Memory B cell (primary cell): ENCODE data around the gene PC.
"Not testable (repeated sequence)": the region's sequence is repeated elsewhere in the genome, so short reads cannot be mapped to it uniquely, and the experiment has no call there.

Source experiments
- ATAC-seq: fragments of 150-1000 bp; cut with Tn5 transposase; 2 replicates; pipeline ENCODE4 v1.10.0; 2021; ENCODE audit warnings: low read depth, mild to moderate bottlenecking, moderate library complexity
- DNase-seq, 2 donors: peaks; one replicate each; pipeline ENCODE4 v3.0.0; 2022; ENCODE audit warnings: low spot score in 2 of 2
- H3K27ac Mint-ChIP-seq: one replicate; pipeline ENCODE4 v1.8.0; 2022; ENCODE audit warnings: mild to moderate bottlenecking, moderate library complexity, mixed read lengths
- H3K27me3 Mint-ChIP-seq: one replicate; pipeline ENCODE4 v1.8.0; 2022; ENCODE audit warnings: mixed read lengths
- H3K36me3 Mint-ChIP-seq: one replicate; pipeline ENCODE4 v1.8.0; 2022; ENCODE audit warnings: mild to moderate bottlenecking, mixed read lengths
- H3K4me1 Mint-ChIP-seq: one replicate; pipeline ENCODE4 v1.8.0; 2022; ENCODE audit warnings: mixed read lengths
- H3K4me3 Mint-ChIP-seq: one replicate; pipeline ENCODE4 v1.8.0; 2022; ENCODE audit warnings: mild to moderate bottlenecking, moderate library complexity, mixed read lengths
- H3K9me3 Mint-ChIP-seq: one replicate; pipeline ENCODE4 v1.8.0; 2022; ENCODE audit warnings: mixed read lengths

Gene PC

DNA sequence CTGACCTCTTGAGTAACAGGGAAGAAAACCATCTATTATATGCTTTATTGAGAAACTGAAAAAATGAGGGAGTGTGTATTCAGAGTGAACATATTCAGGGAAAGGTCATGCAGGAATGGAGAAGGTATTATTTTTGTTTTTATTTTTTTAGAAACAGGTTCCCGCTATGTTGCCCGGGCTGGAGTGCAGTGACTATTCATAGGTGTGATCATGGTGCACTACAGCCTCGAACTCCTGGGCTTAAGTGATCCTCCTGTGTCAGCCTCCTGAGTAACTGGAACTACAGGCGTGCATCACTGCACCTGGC, 123.7 kb downstream of the PC start:
- peaks cover 6% of the 10 kb centered on the region for H3K36me3 Mint-ChIP-seq
- peak overlapping the region; percentile 68 for H3K27ac Mint-ChIP-seq
- peaks cover 15% of the 10 kb centered on the region for H3K4me1 Mint-ChIP-seq
- no peaks in the 10 kb centered on the region for H3K9me3 Mint-ChIP-seq
- ATAC-seq: no peak
- no peak for DNase-seq
- H3K4me3 Mint-ChIP-seq: no peak overlapping the region
- H3K27me3 Mint-ChIP-seq: no peaks in the 10 kb centered on the region

DNA sequence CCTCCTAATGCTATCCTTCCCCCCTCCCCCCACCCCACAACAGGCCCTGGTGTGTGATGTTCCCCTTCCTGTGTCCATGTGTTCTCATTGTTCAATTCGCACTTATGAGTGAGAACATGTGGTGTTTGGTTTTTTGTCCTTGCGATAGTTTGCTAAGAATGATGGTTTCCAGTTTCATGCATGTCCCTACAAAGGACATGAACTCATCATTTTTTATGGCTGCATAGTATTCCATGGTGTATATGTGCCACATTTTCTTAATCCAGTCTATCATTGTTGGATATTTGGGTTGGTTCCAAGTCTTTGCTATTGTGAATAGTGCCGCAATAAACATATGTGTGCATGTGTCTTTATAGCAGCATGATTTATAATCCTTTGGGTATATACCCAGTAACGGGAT, 133.6 kb downstream of the PC start:
- H3K4me1 Mint-ChIP-seq, H3K9me3 Mint-ChIP-seq, H3K4me3 Mint-ChIP-seq, H3K27ac Mint-ChIP-seq, DNase-seq, H3K27me3 Mint-ChIP-seq, ATAC-seq, H3K36me3 Mint-ChIP-seq: not testable (repeated sequence)

DNA sequence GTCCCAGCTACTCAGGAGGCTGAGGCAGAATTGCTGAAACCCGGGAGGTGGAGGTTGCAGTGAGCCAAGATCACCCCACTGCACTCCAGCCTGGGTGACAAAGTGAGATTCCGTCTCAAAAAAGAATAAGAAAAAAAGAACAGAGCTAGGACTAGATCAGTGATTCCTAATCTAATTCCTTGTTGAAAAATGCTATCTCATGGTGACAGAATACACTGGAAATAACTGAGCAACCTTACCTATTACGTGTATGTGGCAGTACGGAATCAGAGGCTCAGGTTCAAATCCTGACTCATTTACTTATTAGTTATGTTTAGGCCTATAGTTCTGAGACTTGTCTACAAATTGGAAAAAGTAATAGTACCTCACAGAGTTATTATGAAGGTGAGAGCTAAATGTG, 134.5 kb downstream of the PC start:
- Mint-ChIP-seq H3K36me3 (peaks cover 2% of the 10 kb centered on the region), H3K4me1 (no peaks in the 10 kb centered on the region), H3K27me3 (no peaks in the 10 kb centered on the region), H3K27ac (no peak overlapping the region), H3K4me3 (no peak overlapping the region), H3K9me3 (no peaks in the 10 kb centered on the region)
- DNase-seq: no peak
- no peak for ATAC-seq

DNA sequence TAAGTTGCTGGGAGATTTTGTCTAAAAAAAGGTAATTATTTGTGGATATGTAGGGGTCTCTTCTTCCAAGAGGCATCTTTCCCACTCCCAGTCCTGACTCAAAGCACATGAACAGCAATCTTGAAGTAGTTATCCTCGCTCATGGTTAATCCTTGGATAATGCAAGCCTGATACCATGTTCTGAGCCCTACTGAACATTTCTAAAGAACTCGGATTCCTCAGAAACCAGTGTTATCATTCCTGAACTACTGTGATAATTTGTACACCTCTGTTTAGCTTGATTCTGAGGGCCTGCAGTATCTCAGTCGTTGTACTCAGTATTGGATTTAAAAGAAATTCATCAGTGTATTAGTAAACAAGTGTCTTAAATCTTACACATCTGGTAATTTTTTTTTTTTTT, 137.3 kb downstream of the PC start:
- ATAC-seq: no peak
- Mint-ChIP-seq H3K27me3 (no peaks in the 10 kb centered on the region), H3K4me1 (no peaks in the 10 kb centered on the region), H3K9me3 (no peaks in the 10 kb centered on the region), H3K36me3 (peaks cover 2% of the 10 kb centered on the region), H3K27ac (no peak overlapping the region), H3K4me3 (no peak overlapping the region)
- no peak for DNase-seq

DNA sequence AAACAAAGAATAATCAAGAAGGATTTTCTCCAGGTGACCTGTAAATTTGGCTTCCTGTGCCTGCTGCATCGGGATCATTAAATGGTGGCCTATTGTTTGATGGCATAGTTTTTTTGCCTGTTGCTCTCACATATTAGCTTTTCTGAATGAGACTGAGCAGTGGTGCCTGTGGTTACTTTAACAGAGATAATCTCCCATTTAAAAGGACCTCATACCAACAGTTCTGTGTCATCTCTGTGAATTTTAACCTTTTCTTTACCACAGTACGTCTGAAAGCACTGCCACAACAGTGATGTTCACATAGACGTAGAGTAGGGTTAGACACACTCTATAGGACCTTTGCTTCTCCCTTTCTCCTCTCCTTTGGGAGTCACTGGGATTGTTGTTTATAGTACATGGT, 137.8 kb downstream of the PC start:
- no peak for ATAC-seq
- H3K27ac Mint-ChIP-seq: no peak overlapping the region
- DNase-seq: no peak
- H3K4me1 Mint-ChIP-seq: no peaks in the 10 kb centered on the region
- H3K4me3 Mint-ChIP-seq: no peak overlapping the region
- peaks cover 2% of the 10 kb centered on the region for H3K36me3 Mint-ChIP-seq
- no peaks in the 10 kb centered on the region for H3K27me3 Mint-ChIP-seq
- H3K9me3 Mint-ChIP-seq: no peaks in the 10 kb centered on the region

DNA sequence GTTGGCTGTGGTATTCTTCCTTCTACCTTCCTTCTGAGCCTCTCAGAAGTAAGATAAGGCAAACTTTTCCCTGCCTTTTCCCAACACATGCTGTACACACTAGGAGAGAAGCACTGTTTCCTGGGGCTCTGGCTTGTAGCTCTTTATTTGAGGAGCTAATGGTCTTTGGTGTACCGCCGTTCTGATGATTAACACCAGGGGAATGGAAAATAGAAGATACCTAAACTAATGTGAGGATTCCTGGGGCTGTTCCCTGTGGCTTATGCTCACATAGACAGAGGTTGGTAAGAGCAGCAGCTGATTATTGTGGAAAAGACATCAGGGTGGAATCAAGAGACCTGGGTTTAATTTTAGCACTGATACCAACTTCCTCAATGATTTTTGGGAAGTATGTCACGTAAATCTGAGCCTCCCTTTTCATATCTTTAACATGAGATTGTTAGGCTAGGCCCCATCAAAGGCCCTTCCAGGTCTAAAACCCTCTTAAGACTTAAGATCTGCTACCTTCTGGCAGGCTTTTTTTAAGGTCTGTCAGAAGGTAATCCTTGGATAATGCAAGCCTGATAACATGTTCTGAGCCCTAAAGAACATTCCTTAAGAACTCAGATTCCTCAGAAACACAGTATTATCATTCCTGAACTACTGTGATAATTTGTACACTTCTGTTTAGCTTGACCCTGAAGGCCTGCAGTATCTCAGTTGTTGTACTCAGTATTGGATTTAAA, 139.8 kb downstream of the PC start:
- ATAC-seq (no peak), DNase-seq (no peak)
- H3K9me3 Mint-ChIP-seq: no peaks in the 10 kb centered on the region
- no peaks in the 10 kb centered on the region for H3K27me3 Mint-ChIP-seq
- H3K36me3 Mint-ChIP-seq: peaks cover 4% of the 10 kb centered on the region
- H3K4me1 Mint-ChIP-seq: no peaks in the 10 kb centered on the region
- no peak overlapping the region for H3K27ac Mint-ChIP-seq
- H3K4me3 Mint-ChIP-seq: no peak overlapping the region

DNA sequence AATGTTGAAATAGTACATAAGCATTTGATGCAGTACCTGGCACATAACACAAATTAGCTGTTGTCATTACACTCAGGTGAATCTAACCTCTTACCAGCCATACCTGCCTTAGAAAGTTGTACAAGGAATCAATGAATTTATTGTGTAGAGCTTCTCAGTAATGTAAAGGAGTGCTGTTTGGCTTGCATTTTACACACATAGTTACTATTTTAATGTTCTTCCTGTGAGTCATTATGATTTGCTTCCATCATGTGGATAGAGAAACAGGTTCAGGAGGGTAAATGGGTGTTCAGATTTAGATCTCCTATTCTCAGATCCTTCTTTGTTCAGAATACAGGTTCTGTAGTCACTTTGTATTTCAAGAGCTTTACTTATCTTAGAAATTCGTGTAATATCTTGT, 142.5 kb downstream of the PC start:
- Mint-ChIP-seq H3K4me1 (no peaks in the 10 kb centered on the region), H3K4me3 (no peak overlapping the region), H3K9me3 (no peaks in the 10 kb centered on the region), H3K36me3 (peaks cover 12% of the 10 kb centered on the region), H3K27ac (no peak overlapping the region), H3K27me3 (no peaks in the 10 kb centered on the region)
- DNase-seq (no peak), ATAC-seq (no peak)

DNA sequence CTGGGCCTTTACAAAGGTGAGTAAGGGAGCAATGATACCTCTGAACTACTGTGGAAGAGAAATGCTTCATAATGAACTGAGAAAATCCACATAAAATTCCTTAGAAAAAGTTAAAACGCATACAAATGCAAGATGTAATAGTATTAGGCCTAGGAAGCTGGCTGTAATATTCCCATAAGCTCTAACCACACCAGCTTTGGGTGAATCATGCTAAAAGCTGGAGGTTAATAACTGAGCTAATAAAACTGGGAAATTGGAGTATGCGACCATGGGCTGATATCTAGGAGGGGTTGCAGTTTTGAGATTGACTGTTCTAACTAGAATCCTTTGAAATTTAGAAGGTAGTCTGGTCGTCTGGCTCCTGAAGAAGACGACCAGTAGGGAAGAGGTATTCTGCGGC, 143.5 kb downstream of the PC start:
- Mint-ChIP-seq H3K36me3 (peaks cover 16% of the 10 kb centered on the region), H3K9me3 (no peaks in the 10 kb centered on the region), H3K4me3 (no peak overlapping the region), H3K4me1 (no peaks in the 10 kb centered on the region), H3K27me3 (no peaks in the 10 kb centered on the region), H3K27ac (no peak overlapping the region)
- ATAC-seq (no peak), DNase-seq (no peak)

DNA sequence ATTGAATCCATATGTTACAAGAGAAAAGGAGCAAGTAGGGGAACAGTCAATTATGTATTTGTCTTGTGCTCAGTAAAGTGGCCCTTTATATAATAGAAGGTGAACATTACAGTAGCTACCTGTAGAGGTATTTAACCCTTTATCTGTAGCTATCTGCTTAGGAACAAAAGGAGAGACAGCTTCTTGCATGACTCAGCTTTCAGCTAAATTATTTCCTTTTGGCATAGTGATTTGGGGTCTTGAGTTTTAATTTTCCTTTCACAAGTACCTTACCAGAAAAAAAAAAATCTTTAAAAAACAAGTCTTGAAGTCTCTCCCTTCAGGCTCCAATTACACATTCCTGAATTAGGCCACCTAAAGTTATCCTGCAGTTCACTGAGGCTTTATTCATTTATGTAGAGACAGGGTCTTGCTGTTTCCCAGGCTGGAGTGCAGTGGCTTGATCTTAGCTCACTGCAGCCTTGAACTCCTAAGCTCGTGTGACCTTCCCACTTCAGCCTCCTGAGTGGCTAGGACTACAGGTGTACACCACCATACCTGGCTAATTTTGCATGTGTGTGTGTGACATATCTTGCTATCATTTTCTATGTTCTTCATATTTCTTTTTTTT, 147.5 kb downstream of the PC start:
- peaks cover 3% of the 10 kb centered on the region for H3K4me1 Mint-ChIP-seq
- H3K27ac Mint-ChIP-seq: no peak overlapping the region
- H3K27me3 Mint-ChIP-seq: no peaks in the 10 kb centered on the region
- no peak overlapping the region for H3K4me3 Mint-ChIP-seq
- H3K36me3 Mint-ChIP-seq: peaks cover 26% of the 10 kb centered on the region
- H3K9me3 Mint-ChIP-seq: peaks cover 3% of the 10 kb centered on the region
- ATAC-seq (no peak), DNase-seq (no peak)

DNA sequence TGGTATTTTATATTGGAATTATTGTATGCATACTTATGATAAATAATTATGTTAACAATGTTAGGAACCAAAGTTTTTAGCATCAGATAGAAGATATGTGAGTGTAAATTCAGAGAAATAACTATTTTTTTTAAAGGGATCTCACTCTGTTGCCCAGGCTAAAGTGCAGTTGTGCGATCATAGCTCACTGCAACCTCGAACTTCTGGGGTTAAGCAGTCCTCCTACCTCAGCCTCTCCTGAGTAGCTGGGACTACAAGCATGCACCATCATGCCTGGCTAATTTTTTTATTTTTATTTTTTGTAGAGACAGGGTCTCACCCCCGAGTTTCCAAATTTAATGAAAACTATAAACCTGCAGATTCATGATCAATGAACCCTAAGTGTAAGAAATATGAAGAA, 148.6 kb downstream of the PC start:
- DNase-seq: no peak
- H3K27ac Mint-ChIP-seq: no peak overlapping the region
- no peaks in the 10 kb centered on the region for H3K27me3 Mint-ChIP-seq
- H3K36me3 Mint-ChIP-seq: peaks cover 28% of the 10 kb centered on the region
- peaks cover 3% of the 10 kb centered on the region for H3K9me3 Mint-ChIP-seq
- no peak overlapping the region for H3K4me3 Mint-ChIP-seq
- no peak for ATAC-seq
- peaks cover 3% of the 10 kb centered on the region for H3K4me1 Mint-ChIP-seq

DNA sequence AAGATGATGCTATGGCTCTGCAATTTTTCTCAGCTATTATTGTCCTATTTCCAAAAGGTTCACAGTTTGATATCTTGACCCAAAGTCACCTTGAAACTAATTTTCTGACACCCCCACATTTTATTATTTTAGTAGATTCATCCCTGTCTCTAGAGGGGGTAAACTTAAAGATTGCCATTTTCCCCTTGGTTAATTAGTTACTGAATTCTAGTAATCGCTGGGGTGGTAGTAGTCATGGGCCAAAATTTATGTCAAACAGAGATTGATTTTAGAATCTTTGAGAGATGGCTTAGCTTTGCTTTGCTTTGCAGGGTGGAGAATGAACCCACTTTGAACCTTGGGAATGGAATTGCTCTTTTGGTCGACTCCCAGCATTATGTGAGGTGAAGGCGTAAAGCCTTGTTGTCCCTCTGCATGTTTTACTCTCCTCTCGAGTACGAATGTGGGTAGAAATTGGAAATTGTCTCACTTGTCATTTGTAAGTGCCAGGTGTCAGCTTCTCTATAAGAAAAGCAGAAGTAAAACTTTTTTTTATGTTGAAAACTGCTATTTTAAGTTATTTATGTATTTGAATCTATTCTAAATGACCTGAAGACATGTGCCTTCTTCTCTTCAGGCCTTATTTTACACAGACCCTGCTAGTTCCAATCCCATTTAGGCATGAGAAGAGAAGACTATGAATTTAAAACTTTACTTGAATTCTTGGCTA, 157.3 kb downstream of the PC start:
- Mint-ChIP-seq H3K9me3 (no peaks in the 10 kb centered on the region), H3K36me3 (peaks cover 15% of the 10 kb centered on the region), H3K4me3 (peak overlapping the region; percentile 65), H3K27ac (peak overlapping the region; percentile 89), H3K4me1 (peaks cover 20% of the 10 kb centered on the region), H3K27me3 (no peaks in the 10 kb centered on the region)
- peak; percentile 91 for ATAC-seq
- peak; percentile 11 to 17 for DNase-seq

DNA sequence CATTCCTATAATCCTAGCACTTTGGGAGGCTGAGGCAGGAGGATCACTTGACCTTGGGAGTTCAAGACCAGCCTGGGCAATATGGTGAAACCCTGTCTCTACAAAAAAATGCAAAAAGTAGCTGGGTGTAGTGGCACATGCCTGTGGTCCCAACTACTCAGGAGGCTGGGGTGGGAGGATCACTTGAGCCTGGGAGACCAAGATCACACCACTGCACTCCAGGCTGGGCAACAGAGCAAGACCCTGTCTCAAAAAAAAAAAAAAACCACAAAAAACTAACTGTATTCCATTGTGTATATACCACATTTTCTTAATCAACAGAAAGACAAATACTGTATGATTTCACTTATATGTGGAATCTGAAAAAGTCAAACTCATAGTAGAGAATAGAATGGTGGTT, 158.4 kb downstream of the PC start:
- not testable (repeated sequence) for H3K4me3 Mint-ChIP-seq, DNase-seq, H3K27me3 Mint-ChIP-seq, ATAC-seq, H3K9me3 Mint-ChIP-seq
- H3K4me1 Mint-ChIP-seq: peaks cover 20% of the 10 kb centered on the region
- H3K27ac Mint-ChIP-seq: peak overlapping the region; percentile 79
- peaks cover 12% of the 10 kb centered on the region for H3K36me3 Mint-ChIP-seq
